ENCODE data around the gene SLC1A6.
A peak's percentile ranks its signal among the peaks of the same experiment; 100 is the strongest.

SLC1A6 gene

DNA sequence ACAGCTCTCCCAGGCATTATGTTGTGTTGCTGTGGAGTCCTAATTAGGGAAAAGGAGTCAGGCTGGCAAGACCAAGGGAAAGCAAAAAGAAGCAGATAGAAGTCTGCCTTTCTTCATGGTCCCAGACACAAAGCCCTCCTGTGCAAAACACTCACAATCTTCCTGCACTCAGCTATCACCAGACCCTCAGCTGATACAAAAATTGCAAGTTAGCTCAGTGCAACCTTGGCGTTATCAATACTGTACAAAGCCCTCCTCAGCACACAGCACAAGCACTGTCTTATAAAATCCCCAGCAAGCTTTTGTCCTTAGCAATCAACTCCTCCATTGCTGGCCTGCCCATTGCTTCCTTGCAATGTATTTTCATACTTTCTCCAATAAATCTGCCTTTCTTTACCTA is 35.2 kb downstream of the SLC1A6 start:
- no peak for DNase-seq (ENCODE audit: low read depth)
- TF ChIP-seq, protein P1, sequence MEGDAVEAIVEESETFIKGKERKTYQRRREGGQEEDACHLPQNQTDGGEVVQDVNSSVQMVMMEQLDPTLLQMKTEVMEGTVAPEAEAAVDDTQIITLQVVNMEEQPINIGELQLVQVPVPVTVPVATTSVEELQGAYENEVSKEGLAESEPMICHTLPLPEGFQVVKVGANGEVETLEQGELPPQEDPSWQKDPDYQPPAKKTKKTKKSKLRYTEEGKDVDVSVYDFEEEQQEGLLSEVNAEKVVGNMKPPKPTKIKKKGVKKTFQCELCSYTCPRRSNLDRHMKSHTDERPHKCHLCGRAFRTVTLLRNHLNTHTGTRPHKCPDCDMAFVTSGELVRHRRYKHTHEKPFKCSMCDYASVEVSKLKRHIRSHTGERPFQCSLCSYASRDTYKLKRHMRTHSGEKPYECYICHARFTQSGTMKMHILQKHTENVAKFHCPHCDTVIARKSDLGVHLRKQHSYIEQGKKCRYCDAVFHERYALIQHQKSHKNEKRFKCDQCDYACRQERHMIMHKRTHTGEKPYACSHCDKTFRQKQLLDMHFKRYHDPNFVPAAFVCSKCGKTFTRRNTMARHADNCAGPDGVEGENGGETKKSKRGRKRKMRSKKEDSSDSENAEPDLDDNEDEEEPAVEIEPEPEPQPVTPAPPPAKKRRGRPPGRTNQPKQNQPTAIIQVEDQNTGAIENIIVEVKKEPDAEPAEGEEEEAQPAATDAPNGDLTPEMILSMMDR (IDR thresholded peaks at IDR 0.05; ENCODE audit: low read depth, low read length, missing control alignments), result no peak
- H3K4me3 ChIP-seq (ENCODE audit: low read depth, low read length), result no peak overlapping the region

DNA sequence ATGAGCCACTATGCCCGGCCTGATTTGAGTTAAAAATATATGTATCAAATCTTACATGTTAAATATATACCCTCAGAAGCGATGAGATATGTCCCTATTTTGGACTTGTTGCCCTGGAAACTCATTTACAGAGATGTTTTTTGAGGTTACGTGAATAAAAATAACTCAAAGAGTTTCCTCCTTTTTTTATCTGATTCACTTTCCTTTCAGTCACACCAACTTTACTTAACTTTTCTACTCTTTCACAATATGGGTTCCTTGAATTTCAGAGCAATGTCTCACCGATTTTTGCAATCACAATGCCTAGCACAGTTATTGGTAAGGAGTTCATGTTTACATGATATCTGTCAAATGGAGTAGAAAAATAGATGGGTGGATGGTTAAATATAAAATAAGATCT is 36.1 kb downstream of the SLC1A6 start:
- no peak for DNase-seq (ENCODE audit: low read depth)
- no peak overlapping the region for H3K4me3 ChIP-seq (ENCODE audit: low read depth, low read length)
- TF ChIP-seq, protein P1 (IDR thresholded peaks at IDR 0.05; ENCODE audit: low read depth, low read length, missing control alignments), result no peak

DNA sequence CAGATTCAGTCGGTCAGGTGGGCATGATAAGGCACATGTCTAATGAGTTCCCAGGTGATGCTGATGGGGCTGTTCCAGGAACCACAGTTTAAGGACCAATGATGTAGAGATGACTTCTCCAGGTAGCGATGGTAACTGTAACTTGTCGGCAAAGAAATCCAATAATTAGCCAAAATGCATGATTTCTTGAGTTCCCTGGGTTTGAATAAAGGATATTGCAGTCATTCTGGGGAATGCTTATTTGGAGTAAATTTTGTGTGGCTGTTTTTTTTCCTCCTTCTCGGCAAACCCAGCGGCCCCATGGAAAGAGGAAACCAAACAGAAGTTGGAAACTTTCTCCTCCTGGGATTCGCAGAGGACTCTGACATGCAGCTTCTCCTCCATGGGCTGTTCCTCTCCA is 38.5 kb downstream of the SLC1A6 start, which contains the start of gene OR7C2:
OR7C2 (plus strand) TSS at position 301 of the 400 bp plus-strand sequence; CDS start at position 301, 0 bp downstream.
- TF ChIP-seq, protein P1 (IDR thresholded peaks at IDR 0.05; ENCODE audit: low read depth, low read length, missing control alignments), result no peak

DNA sequence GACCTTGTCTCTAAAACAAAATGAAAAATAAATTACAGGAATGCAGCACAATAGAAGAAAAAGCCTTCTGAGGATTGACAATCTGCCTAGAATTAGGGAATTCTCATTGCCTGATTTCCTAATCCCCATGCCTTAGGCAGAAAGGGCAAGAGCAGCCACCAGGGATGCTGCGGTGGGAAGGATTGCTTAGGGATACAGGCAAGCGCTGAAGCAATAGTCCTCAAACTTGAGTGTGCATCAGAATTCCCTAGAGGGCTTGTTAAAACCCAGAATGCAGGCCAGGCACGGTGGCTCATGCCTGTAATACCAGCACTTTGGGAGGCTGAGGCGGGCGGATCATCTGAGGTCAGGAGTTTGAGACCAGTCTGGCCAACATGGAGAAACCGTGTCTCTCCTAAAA is 39.4 kb downstream of the SLC1A6 start:
- TF ChIP-seq, protein P1 (IDR thresholded peaks at IDR 0.05; ENCODE audit: low read depth, low read length, missing control alignments), result no peak
- no peak overlapping the region for H3K4me3 ChIP-seq (ENCODE audit: low read depth, low read length)
- DNase-seq (ENCODE audit: low read depth), result no peak

More for the DNA sequence above, 38.5 kb downstream of the SLC1A6 start, which contains the start of gene OR7C2:
- H3K4me3 ChIP-seq (ENCODE audit: low read depth, low read length), result no peak within 1 kb of the TSS
- DNase-seq (ENCODE audit: low read depth), result no peak

DNA sequence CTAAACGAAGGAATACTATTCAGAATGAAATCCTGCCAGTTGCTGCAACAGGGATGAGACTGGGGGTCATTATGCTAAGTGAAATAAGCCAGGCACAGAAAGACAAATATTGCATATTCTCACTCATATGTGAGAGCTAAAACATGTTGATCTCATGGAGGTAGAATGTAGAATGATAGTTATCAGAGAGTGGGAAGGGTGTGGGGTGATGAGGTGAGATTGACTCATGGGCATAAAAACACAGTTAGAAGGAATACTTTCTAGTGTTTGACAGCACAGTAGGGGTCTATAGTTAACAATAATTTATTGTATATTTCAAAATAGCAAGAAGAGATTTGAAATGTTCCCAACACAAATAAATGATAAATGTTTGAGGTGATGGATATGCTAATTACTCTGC is 46.2 kb downstream of the SLC1A6 start:
- DNase-seq (ENCODE audit: low read depth), result no peak
- H3K4me3 ChIP-seq (ENCODE audit: low read depth, low read length), result no peak overlapping the region
- TF ChIP-seq, protein P1 (IDR thresholded peaks at IDR 0.05; ENCODE audit: low read depth, low read length, missing control alignments), result no peak

DNA sequence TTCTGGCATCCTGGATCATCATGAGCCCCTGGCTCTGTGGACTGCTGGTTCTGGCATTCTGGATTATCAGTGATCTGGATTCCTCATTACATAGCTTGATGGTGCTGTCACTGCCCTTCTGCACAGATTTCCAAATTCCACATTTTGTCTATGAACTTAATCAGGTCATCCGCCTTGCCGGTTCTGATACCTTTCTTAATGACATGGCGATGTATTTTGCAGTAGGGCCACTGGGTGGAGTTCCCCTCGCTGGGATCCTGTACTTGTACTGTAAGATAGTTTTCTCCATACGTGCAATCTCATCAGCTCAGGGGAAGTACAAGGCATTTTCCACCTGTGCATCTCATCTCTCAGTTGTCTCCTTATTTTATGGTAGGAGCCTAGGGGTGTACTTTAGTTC is 62.8 kb downstream of the SLC1A6 start:
- no peak overlapping the region for H3K4me3 ChIP-seq (ENCODE audit: low read depth, low read length)
- DNase-seq (ENCODE audit: low read depth), result no peak
- TF ChIP-seq, protein P1 (IDR thresholded peaks at IDR 0.05; ENCODE audit: low read depth, low read length, missing control alignments), result peak; percentile 33

DNA sequence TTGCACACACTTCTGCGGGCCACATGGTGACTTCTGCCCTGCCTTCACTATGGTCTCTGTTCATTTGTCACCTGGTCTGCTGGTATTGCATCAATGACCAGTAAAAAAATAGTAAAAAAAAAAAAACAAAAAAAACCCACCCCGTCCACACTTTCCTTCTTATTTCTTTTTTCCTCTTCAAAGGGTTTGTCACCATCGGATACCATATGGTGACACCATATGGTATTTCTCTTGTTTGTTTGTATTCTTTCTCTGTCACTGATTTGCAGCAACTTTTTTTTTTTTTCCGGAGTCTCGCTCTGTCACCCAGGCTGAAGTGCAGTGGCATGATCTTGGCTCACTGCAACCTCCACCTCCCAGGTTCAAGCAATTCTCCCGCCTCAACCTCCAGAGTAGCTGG is 64.5 kb downstream of the SLC1A6 start:
- TF ChIP-seq, protein P1 (IDR thresholded peaks at IDR 0.05; ENCODE audit: low read depth, low read length, missing control alignments), result no peak
- no peak overlapping the region for H3K4me3 ChIP-seq (ENCODE audit: low read depth, low read length)
- no peak for DNase-seq (ENCODE audit: low read depth)

All from GM12864 (cell line).